ENCODE data around the gene JMJD1C. TPM values are rescaled to one million over a fixed set of nuclear protein-coding genes. Genes with fewer than 3 reads are reported as not detected.

The JMJD1C gene
- total RNA-seq, 1 donor from 2014 or later, result 122 TPM

GRCh38 chr10:63478564-63478963 is 12.8 kb upstream of the JMJD1C start:
- DNase-seq (ENCODE audit: low read depth), result no peak

- no peak for DNase-seq (ENCODE audit: low read depth)
Measured at GRCh38 chr10:63477927-63478326, 12.2 kb upstream of the JMJD1C start.

- DNase-seq (ENCODE audit: low read depth), result no peak
Measured at GRCh38 chr10:63474488-63474887, 8.7 kb upstream of the JMJD1C start.

DNA sequence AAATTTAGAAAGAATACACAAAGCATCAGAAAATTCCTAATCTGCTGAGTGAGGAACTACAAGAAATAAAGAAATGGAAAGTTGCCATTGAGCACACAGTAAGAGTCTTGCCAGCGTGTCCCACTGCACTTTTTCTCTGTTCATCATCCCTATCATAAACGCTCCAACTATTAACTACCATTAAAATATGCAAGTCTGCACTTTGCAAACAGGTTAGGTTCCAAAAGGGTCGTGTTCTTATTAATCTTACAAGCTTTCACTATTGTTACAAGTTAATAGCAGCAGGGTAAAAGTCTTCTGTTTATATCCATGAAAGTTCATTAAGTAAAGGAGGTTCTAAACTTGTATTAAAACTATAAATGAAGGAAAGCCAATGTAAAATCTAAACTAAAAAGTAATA is 5.2 kb upstream of the JMJD1C start:
- no peak for DNase-seq (ENCODE audit: low read depth)

DNA sequence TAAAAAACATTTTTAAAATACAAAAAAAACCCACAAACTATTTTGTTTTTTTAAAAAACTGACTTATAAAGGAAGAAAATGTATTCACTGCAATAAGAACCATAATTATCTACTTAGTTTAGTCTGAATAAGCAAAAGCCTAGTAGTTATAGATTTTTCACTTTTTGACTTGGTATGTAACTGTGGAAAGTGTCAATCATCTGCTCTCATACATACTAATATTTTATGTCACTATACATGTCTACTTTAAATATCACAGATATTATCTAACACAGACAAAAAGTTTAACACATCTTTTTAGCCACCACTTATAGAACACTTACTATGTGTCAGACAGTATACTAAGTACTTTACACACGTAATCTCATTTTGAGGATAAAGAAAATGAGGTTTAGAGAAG is 3.2 kb upstream of the JMJD1C start:
- no peak for DNase-seq (ENCODE audit: low read depth)

- no peak for DNase-seq (ENCODE audit: low read depth)
Measured at GRCh38 chr10:63467841-63468240, 2.1 kb upstream of the JMJD1C start.

DNA sequence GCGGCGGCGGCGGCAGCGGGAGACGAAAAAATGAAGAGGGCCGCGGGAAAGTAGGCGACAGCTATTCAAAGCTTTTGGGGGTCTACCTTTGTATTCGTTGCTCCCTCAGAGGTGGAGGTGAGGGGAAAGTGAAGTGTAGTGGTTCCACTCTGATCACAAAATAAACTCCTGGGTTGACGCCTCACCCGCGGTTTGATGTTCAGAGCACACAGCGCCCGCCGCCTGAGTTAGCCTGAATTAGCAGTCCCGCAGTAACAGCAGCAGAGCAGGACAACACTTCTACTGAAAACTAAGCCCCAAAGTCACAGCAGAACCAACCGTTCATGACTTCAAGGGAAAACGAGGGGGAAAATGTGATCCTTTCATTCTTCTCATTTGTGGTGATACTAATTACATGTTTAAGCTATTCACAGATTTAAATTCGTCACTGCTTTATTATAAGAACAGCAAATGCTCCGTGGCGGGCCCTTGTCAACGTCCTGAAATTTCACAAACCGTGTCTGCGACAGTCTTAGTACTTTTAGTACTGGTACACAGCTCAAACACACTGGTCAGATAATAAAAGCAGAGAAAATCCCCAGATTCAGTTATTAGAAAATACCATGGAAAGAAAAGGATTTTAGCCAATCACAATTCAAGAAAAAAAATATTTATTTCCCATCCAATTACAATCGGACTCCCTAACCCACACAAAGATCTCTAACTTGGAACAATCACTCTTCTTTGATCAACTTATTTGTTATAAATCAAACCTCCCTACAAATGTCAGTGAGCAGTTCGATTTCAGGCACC is 563 bp upstream of the JMJD1C start:
- peak; percentile 50 for DNase-seq (ENCODE audit: low read depth)

GRCh38 chr10:63464402-63465292 is 1.1 kb downstream of the JMJD1C start:
- no peak for DNase-seq (ENCODE audit: low read depth)

DNA sequence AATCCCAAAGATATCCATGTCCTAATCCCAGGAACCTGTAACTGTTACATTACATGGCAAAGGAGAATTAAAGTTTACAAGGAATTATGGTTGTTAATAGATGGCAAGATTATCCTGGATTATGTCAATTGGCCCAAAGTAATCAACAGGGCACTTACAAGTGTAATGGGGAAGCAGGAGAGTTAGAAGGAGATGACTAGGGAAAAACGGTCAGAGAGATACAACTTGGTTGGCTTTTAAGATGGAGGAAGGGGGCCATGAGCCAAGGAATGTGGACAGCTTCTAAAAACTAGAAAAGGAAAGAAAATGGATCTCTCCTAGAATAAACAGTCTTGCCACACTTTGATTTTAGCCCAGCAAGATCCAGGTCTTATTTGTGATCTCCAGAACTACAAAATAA is 3.3 kb downstream of the JMJD1C start:
- no peak for DNase-seq (ENCODE audit: low read depth)

DNA sequence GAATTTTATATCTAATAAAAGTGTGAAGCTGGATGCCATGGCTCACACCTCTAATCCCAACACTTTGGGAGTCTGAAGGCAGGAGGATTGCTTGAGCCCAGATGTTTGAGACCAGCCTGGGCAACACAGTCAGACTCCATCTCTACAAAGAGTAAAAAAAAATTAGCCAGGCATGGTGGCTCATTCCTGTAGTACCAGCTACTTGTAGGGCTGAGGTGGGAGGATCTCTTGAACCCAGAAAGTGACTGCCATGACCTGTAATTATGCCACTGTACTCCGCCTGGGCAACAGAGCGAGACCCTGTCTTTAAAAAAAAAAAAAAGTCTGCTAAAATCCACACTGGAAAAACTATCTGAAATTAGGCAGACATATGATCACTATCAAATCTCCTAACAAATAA is 7.6 kb downstream of the JMJD1C start:
- no peak for DNase-seq (ENCODE audit: low read depth)

DNA sequence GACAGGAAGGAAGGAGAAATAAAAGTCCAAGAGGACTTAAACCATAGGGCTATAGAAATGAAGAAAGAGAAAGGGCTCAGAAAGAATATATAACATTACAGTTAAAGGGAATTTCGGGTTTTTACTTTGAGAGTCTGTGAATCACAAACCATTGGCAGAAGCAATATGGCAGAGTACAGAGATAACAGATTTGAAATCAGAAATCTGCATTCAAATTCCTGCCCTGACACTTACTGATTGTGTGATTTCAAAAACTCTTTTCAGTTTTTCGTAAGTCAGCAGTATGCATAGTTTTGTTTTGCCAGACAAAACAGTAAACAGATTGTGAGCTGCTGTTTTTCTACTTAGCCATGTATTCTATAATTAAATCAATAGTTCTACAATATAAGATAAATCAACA is 8.2 kb downstream of the JMJD1C start:
- no peak for DNase-seq (ENCODE audit: low read depth)

- peak; percentile 69 for DNase-seq (ENCODE audit: low read depth)
Measured at GRCh38 chr10:63456437-63457210, 9.2 kb downstream of the JMJD1C start.

GRCh38 chr10:63455507-63455906 is 10.3 kb downstream of the JMJD1C start:
- DNase-seq (ENCODE audit: low read depth), result no peak

DNA sequence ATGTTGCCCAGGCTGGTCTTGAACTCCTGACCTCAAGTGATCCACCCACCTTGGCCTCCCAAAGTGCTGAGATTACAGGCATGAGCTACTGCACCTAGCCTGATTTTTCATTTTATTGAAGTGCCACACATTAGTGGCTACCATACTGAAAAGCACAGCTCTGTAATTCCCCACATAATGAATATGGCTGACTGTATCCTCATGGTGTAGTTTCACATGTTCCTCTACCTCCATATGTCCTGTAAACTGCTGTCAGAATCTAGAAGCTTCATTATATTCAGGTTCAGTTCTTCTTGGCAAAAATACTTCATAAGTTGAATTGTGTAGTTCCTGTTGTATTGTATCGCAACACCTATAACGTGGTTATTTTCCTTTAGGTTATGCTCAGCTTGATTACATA is 11.1 kb downstream of the JMJD1C start:
- DNase-seq (ENCODE audit: low read depth), result no peak

- no peak for DNase-seq (ENCODE audit: low read depth)
Measured at GRCh38 chr10:63452524-63452923, 13.3 kb downstream of the JMJD1C start.

DNA sequence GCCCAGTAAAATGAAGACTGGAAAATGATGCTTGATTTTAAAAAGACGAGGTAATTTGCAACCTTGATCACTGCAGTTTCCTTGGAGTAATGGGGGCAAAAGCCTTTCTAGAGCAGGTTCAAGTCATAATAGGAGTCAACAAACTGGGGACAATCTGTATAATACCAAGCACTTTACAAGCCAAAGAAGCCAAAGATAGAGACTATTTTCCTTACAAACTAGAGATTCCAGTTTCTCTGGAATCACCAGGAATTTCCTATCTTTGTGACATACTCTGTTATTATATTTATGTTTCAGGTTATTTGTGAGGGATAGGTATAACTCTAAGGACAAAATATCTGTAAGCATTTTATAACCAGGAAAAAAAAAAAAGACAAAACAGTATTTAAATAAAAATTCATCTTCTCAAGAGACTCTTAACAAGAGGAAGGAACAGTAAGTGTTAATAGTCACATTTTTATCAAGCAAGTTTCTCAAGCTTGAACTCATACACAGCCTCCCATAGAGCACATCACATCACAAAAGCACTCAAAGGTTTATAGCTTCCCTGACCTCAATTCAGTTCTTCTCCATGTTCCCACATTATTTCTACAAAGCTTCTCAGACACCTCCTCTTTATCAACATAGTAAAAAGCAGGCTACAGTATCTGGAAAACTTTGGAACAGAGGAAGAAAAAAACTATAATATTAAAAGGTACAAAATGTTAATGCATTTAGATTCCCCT is 18.9 kb downstream of the JMJD1C start:
- DNase-seq (ENCODE audit: low read depth), result peak; percentile 34

- no peak for DNase-seq (ENCODE audit: low read depth)
Measured at GRCh38 chr10:63441404-63441803, 24.4 kb downstream of the JMJD1C start.

GRCh38 chr10:63439607-63440006 is 26.2 kb downstream of the JMJD1C start:
- DNase-seq (ENCODE audit: low read depth), result no peak

- no peak for DNase-seq (ENCODE audit: low read depth)
Measured at GRCh38 chr10:63438506-63439498, 27.0 kb downstream of the JMJD1C start.
